IPS DF 19.7 (cell line): Measurements from ENCODE around the gene FOXK1.

Experiments
- DNase-seq: peaks from one replicate; pipeline ENCODE4 v3.0.0-alpha.2; 2013; ENCODE audit warnings: low read depth, low spot score

Gene FOXK1

DNA sequence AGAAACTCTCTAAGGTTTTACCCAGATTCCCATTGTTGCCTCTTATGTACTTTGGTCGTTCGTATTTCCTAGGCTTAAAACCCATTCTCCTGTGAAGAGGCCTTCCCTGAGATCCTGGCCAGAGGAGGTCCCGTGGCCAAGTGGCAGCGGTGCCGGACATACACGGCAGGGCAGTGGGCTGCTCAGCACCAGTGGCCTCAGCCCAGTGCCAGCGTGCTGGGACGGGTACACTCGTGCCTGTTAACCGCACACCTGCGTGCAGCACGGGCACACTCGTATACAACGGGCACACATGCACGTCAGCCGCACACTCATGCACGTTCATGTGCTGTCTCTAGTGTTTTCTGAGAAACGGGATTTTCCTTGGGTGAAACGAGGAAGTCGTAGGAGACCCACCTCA is 40.2 kb downstream of the FOXK1 start:
- no peak for DNase-seq

DNA sequence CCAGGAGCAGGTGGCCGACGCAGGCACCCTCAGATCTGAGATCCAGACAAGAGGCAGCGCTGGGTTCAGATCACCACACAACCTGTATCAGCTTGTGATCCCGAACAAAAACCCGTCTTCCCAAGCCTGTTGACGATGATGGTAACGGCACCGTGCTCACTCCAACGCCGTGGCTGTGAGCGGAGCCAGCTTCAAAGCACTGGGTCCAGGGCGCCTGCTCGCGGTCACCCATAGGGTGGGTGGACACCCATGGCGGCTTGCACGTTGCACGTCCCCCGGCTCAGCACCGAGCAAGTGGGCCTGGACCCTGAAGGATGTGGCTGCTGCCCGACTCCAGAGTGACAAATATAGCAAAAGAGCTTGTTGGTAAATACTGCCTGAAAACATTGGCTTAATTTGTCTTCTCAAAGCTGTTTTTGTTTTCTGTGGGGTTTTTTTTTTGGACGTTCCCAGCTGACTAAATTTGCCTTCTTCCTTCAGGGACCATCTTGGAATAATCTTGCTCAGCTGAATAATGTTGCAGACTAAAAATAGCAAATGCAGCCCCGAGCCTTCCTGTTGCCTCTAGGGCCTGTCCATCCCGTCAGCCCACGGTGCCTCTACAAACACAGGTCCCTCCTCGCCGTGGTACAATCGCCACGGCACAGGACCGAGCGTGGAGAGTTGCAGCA is 41.0 kb downstream of the FOXK1 start:
- no peak for DNase-seq

DNA sequence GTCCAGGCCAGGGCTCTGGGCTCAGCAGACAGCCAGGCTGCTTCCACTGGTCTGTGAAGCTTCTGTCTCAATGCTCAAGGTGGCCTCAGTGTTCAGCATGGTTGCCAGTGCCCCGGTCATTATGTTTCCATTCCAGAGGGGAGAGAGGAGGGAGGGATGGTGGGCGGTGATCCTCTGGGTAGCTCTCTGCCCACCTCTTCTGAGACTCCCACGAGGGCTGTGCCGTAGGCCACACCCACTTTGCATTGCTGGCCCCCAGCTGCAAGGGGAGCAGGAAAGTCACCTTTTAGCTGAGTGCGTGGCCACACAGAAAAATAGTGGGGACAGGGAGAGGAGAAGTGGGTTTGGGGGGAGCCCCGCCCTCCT is 42.5 kb downstream of the FOXK1 start:
- no peak for DNase-seq

DNA sequence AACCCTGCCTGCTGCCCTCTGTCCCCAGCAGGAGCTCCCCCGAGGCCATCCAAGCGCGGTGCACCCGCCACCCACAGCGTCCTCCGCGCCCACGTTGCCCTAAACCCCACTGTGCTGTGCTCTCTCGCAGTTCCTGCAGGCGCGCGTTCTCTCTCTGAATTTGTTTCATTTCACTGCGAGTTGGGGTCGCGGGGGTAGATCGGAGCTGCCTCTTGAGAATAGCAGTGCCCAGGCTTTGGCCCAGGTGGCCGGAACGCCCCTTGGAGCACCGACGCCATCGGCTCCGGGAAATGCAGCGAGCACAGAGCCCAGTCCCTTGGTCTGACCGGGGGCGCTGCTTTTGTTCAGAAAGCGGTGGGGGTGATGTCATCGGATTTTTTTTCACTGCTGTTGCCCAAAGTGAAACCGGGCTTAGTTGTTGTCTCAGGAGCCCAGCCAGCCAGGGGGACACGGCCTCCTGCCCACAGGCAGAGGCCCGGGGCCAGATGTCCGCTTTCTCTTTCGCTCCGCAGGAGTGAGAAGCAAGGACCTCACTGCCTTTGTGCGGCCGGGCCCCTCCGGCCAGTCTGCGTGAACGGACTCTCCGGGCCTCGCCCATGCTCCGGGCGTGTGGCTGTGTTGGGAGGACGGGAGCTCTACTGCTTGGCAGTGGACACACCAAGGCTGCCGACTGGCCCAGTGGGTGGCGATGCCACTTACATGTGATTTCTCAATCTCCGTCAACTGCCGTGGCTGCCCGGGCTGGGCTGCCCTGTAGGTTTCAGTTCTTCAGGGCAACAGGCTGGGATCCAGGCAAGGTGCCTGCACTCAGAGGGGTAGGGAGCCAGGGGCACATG is 43.1 kb downstream of the FOXK1 start:
- no peak for DNase-seq

DNA sequence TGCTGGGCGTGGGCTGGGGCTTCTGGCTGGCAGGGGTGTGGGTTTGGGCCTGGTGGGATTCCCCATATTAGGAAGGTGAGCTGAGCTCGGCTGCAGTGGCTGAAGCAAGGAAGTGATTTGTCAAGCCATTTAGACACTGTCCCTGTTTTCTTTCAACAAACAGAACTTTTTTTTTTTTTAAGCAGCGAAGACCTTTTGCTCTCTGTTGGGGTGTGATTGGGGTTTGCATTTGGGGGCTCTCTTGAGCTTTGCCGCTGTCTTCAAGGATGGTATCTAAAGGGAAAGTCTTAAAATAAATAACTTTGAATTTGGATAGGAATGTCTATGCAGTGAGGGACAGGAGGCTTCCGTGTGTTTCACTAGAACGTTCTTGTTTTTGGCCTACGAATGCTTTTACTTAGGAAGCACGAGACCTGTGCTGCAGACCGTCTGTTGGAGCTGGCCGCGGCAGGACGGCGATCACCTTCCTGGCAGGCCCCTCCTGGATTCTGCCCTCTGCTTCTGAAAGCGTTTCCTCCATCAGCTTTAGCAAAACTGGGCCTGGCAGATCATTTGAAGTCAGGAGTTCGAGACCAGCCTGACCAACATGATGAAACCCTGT is 43.9 kb downstream of the FOXK1 start:
- no peak for DNase-seq

DNA sequence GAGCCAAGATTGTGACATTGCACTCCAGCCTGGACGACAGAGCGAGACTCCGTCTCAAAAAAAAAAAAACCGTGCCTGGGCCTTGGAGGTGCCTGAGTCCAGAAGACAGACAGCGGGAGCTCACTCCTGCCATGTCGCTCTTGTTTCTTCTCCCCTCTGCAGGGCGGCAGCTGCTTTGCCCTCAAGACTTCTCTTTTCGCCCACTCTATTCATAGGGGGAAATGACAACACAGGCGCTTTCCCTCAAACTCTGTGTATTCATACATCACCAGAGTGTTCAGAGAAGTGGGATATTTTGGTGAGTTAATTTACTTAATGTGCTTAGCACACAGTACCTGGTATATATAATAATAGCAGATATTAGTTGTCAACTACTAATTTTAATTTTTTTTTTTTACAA is 44.5 kb downstream of the FOXK1 start:
- DNase-seq = no peak

DNA sequence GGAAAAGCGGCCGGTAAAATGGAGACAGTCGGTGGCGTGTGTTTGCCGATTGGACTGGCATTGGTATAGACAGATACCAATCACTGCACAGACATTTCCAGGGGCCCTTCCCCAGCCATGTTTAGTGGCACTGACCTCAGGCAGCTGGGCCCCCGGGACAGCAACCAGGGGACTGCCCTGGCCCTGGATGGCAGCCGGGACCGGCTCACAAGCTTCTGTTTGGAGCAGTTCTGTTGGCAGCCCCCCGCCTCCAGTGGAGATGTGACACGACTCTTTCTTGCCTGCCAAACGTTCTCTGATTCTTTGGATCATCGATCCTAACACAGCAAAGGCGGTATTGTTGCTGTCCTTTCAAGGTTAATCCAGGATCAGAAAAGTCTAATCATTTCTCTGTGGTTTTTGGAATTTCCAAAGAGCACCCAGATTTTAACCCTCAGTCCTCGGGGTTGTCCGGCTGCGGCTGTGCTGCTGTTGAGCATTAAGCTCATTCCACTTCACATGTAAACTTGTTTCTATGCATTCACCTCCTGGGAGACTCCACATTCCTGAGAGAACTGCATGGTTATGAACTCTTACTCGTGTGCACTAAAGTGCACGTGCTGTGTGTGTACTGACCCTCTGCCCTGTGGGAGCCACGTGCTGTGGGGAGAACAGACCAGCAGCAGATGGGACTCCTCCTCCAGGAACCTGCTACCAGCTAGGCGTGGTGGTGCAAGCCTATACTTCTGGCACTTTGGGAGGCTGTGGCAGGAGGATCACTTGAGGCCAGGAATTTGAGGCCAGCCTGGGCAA is 46.0 kb downstream of the FOXK1 start:
- DNase-seq = no peak

DNA sequence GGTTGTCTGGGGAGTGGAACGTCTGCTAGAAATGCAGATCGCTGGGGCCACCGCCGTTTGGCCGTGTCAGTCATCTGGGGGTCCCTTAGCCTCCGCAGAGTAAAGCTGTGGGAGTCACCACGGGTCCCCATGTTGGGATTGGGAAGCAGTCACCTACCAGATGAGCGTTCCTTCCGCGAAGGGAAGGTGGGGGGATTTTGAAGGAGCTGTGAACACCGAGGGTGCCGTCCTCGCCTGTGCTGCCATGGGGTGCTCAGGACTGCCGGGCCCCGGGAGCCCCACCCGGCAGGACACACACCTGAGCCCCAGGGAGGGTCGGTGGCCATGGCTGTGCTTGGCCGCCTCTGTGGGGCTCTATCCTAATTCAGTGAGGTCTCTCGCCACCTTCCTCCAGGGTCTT is 47.2 kb downstream of the FOXK1 start:
- DNase-seq = no peak

DNA sequence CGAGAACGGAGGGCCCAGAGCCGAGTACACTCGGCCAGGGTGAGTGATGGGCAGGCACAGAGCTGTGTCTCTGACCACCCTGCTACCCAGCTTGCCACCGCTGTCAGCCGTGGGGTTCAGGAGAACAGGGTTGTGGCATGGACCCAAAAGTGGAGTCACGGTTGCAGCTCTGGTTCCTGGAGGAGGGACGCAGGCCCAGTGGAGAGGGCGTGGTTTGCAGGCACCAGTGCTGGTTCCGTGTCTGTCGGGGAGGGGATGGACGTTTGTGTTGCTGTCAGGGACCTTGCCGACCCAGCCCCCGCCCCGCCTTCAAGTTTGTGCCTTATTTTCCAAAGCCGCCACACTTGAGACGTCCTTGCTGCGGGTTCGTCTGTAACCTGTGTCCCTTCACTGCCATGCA is 48.2 kb downstream of the FOXK1 start:
- DNase-seq = no peak

DNA sequence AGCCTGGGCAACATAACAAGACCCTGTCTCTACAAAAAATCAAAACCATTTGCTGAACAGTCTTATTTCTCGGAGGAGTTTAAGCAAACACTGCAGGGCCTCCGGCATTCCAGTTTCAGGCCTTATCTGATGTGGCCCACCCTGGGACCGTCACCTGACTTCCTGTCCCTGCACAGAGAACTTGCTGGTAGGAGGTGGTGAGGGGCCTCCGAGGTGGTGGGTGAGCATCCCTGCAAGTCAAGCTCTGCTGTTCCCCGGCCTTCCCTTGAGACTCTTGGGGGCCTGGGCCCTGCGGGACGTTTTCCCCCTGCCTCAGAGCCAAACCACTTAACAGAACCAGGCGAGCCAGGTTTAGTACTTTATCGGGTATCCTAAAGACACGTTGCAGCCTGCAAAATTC is 48.9 kb downstream of the FOXK1 start:
- no peak for DNase-seq

DNA sequence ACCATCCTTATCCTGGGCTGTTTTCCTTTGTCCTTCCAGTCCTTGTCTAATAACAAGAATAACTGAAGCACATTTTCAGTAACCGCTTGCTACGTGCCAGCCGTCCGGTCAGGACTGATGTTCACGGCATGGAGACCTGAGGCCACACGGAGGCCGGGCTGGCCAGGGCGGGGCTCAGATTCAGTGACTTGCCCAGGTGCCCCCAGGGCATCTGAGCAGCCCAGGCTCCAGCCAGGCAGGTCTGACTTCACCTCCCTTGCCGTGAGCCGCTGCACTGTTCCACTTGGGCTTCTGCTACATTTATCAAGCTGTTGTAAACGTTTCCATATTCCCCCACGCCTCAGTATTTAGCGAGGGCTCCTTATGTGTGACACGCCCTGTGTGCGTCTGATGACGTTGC is 49.7 kb downstream of the FOXK1 start:
- DNase-seq = no peak

DNA sequence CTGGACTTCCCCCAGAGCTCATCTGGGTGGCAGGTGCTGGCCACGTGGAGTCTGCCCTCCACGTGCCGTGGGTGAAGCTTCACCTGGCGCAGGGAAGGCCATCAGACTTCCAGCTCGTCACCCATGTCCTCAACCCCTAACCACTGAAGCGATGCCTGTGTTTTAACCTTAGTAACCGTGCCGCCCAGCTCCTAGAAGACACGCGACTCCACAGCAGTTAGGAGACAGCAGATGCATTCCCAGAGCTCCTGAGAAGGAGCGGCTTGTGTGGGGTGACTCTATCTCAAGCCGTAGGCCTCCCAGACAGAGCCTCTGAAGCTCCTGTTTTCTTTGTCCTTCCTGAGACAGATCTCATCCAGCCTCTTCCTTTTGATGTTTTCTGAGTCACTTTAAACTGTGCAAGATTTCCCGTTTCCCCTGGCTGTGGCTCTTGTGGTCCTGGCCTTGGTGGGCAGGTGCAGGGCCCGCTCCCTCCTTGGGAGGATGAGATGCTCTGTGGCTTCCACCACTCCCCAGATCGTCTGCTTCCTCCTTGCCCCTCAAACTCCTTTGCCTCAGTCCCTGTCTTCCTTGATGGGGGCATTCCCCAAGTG is 51.9 kb downstream of the FOXK1 start:
- no peak for DNase-seq

DNA sequence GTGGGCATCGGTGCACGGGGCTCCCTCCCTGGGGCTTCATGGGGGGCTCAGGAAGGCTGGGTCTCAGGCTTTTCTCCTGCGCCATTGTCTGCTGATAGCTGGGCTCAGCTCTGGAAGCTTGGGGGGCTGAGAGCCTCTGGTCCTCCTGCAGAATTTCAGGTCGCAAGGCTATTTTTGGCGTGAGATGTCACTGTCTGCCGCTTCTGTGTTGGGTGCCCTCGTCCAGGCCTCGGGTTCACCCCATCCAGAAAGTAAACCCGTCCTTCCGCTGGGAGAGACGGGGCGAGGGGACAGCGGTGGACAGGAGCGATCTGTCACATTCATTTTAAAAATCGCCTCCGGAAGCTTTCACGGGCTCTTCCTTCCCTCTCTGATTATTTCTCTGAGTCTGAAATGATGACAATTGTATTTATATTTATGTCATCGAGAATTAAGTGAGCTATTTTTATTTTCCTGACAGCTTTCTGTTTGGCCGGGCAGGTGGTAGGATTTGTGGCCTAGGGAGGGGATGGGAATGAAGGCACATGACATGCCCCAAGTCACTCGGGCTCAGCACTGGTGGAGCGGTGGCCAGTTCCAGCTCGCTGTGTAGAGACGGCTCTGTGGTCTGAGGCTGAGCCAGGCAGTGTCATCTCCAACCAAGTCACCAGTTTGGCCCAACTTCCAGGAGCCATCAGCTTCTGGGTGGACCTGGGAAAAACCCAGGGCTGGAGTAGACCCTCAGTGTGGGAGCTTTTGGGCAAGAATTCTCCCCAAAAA is 52.7 kb downstream of the FOXK1 start:
- DNase-seq = no peak

DNA sequence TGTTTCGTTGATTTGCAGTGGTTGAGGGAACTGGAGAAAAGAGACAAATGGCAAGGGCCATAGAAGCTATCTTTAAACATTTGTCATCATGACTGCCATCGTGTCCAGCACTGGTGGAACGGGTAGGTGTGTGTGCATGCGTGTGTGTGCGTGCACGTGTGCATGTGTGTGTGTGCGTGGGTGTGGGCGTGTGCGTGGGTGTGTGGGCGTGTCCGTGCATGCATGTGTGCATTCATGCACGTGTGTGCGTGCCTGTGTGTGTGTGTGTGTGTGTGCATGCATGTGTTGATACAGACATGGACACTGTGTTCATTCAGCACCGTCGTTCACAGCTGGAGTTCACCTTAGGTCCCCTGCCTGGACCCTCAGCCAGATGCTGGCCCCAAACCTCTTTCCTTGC is 55.2 kb downstream of the FOXK1 start:
- no peak for DNase-seq

DNA sequence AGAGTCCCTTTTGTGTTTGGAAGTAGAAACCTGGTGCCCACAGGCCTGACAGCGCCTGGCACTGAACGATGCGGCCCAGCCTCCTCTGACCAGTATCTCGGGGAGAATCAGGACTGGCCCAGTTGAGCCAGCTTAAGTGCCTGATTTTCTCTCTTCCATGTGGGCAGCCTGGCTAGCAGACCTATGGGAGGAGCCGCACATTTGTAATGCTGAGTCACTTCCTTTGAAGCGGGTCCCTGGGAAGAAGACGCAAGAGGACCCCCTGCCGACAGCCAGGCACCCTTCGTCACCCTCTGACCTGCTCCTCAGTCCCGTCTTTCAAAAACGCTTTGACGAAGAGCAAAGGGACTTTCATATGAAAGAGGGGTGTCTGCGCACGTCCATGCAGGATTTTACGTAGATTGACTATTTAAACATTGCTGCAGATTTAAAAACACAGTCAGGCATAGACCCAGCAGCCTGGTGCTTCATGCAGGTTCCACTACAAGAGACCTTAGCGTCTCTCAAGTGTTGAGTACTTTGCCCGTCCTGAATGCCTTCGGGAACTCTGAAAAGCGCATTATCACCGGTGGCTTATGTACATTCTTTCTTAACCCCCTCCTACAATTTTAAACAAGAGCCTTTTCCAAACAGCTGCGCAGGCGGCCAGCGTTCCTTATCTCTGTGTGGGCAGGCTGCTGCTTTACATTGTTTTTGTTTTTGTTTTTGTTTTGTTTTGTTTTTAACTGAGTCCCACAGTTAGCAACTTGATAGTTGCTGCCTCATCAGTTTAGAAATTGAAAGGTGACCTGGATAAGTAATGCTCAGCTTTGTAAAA is 56.8 kb downstream of the FOXK1 start:
- DNase-seq = no peak

DNA sequence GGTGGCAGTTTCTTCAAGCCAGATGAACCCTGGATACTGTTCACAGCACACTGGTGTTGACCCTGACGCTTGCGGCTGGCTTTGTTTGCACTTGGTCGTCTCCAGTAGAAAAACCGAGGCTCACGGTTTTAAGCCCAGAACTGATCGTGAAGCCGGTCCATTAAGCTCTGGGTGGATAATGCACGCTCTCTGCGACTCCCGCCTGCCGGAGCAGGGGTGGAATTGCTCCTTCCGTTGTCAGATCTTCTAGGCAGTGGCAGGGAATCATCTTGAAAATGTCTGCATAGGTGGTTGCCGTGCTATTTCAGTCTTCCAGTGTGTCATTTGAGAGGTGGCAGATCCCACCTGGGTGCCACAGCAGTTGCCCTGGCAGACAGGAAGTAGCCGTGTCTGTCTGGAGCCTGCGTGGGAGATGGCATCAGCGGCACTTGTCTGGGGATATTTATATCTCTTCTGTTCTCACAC is 57.5 kb downstream of the FOXK1 start:
- DNase-seq = no peak

DNA sequence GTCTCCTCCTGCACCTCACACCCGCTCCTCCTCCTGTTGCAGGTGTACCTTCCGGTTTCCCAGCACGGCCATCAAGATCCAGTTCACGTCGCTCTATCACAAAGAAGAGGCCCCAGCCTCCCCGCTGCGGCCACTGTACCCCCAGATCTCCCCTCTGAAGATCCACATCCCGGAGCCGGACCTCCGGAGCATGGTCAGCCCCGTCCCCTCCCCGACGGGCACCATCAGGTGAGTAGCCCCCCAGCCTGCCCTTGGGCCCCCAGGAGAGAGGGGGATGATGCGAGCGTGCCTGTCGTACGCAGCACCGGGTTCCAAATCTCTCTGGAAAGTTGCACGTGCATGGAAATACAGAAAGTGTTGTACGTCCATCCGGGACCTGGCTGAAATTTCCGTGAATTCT is 58.7 kb downstream of the FOXK1 start:
- no peak for DNase-seq

DNA sequence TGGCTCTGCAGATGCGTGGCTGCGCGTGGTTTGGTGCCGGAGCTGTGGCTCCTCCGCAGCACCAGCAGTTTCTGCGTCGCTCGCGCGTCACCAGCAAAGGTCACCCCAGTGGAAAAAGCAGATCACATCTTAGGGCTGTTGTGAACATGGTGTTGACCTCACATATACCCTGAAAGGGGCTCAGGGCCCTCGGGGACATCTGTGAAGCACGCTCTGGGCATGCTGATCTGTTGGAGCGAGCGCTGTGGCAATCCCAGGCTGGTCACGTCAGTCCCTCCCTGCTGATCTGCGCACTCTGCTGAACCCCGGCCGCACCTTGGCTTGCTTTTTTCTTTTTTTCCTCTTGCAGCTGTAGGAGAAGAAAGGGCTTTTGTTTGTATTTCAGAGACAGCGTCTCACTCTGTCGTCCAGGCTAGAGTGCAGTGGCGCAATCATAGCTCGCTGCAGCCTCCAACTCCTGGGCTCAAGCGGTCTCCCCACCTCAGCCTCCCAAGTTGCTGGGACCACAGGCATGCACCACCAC is 60.0 kb downstream of the FOXK1 start:
- DNase-seq = no peak

DNA sequence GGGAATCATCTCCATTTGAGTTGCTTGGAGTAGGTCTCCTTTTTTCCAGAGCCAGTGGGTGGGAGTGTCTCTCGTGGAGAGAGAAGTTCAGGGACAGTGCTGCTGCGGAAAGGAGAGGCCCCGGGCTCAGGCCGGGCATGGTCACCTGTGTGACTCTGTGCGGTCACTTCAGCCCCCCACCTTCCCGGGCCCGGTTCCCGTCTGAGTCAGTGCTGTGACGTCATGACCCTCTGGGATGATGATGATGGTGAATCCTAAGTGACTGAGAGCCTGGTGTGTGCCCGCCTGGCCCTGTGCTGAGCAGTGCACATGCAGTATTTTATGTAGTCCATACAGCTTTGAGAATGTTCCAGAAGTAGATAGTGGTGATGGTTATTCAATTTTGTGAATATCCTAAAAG is 60.8 kb downstream of the FOXK1 start:
- no peak for DNase-seq
